ENCODE results near the gene XPA. TPM values are rescaled to one million over a fixed set of nuclear protein-coding genes. Genes with fewer than 3 reads are reported as not detected.

Gene XPA
- total RNA-seq, 2 donors from 2014 or later, result 15.1 to 18.8 TPM

- intact Hi-C loops (cut with DNase I), result no loop called here
- DNase-seq (ENCODE audit: low spot score), result no peak
These were observed 30.0 kb downstream of the XPA start for GRCh38 chr9:97666907-97667686.

- intact Hi-C loops (cut with DNase I), result no loop called here
- no peak for DNase-seq (ENCODE audit: low spot score)
These were observed 31.4 kb downstream of the XPA start for GRCh38 chr9:97665742-97666141.

- no peak for DNase-seq (ENCODE audit: low spot score)
- intact Hi-C loops (cut with DNase I), result no loop called here
These were observed 36.3 kb downstream of the XPA start for GRCh38 chr9:97660847-97661246.

- intact Hi-C loops (cut with DNase I), result no loop called here
These were observed 36.8 kb downstream of the XPA start for GRCh38 chr9:97660340-97660739.

GRCh38 chr9:97659771-97660170 is 37.4 kb downstream of the XPA start:
- intact Hi-C loops (cut with DNase I), result no loop called here
- DNase-seq (ENCODE audit: low spot score), result no peak

More at GRCh38 chr9:97660340-97660739, 36.8 kb downstream of the XPA start:
- no peak for DNase-seq (ENCODE audit: low spot score)

GRCh38 chr9:97658707-97659106 is 38.4 kb downstream of the XPA start:
- no peak for DNase-seq (ENCODE audit: low spot score)

GRCh38 chr9:97651646-97652045 is 45.5 kb downstream of the XPA start:
- intact Hi-C loops (cut with DNase I), result no loop called here
- DNase-seq (ENCODE audit: low spot score), result no peak

More at GRCh38 chr9:97658707-97659106, 38.4 kb downstream of the XPA start:
- intact Hi-C loops (cut with DNase I), result no loop called here

- intact Hi-C loops (cut with DNase I), result loop anchor here in 1 of 2 donors (1.0 kb wide), 1 partner anchor 12 kb away; no protein-coding TSS in a partner anchor
- DNase-seq (ENCODE audit: low spot score), result no peak
These were observed 49.1 kb downstream of the XPA start for GRCh38 chr9:97647996-97648395.

- no peak for DNase-seq (ENCODE audit: low spot score)
- intact Hi-C loops (cut with DNase I), result no loop called here
These were observed 51.4 kb downstream of the XPA start for GRCh38 chr9:97645720-97646119.

- DNase-seq (ENCODE audit: low spot score), result no peak
- intact Hi-C loops (cut with DNase I), result no loop called here
These were observed 56.8 kb downstream of the XPA start for GRCh38 chr9:97640325-97640724.

GRCh38 chr9:97638666-97639065 is 58.5 kb downstream of the XPA start:
- intact Hi-C loops (cut with DNase I), result no loop called here
- no peak for DNase-seq (ENCODE audit: low spot score)

- no peak for DNase-seq (ENCODE audit: low spot score)
- intact Hi-C loops (cut with DNase I), result loop anchor here in 1 of 2 donors (1.0 kb wide), 1 partner anchor 11 kb away; no protein-coding TSS in a partner anchor
These were observed 60.2 kb downstream of the XPA start for GRCh38 chr9:97636903-97637302.

GRCh38 chr9:97635026-97635425 is 62.1 kb downstream of the XPA start:
- intact Hi-C loops (cut with DNase I), result no loop called here
- no peak for DNase-seq (ENCODE audit: low spot score)

- intact Hi-C loops (cut with DNase I), result no loop called here
- no peak for DNase-seq (ENCODE audit: low spot score)
These were observed 63.2 kb downstream of the XPA start for GRCh38 chr9:97633859-97634490.

- intact Hi-C loops (cut with DNase I), result no loop called here
- peak; percentile 99 for DNase-seq (ENCODE audit: low spot score)
These were observed 63.9 kb downstream of the XPA start, which contains the start of the genes NCBP1 and TSTD2 for GRCh38 chr9:97632985-97633858. NCBP1 (plus strand) TSS chr9:97633821; CDS start chr9:97633882, 61 bp downstream. TSTD2 (minus strand) TSS chr9:97633368; CDS start chr9:97627562, 5,806 bp downstream.

GRCh38 chr9:97632248-97632984 is 64.7 kb downstream of the XPA start:
- peak; percentile 87 for DNase-seq (ENCODE audit: low spot score)
- intact Hi-C loops (cut with DNase I), result no loop called here

- intact Hi-C loops (cut with DNase I), result no loop called here
- no peak for DNase-seq (ENCODE audit: low spot score)
These were observed 66.5 kb downstream of the XPA start for GRCh38 chr9:97630591-97630990.

- intact Hi-C loops (cut with DNase I), result no loop called here
These were observed 68.0 kb downstream of the XPA start for GRCh38 chr9:97629156-97629555.

GRCh38 chr9:97628668-97629067 is 68.5 kb downstream of the XPA start:
- intact Hi-C loops (cut with DNase I), result no loop called here
- DNase-seq (ENCODE audit: low spot score), result no peak

More at GRCh38 chr9:97629156-97629555, 68.0 kb downstream of the XPA start:
- no peak for DNase-seq (ENCODE audit: low spot score)

Measured in posterior vena cava (tissue), 2 donors.